ACC112 (cell line): Measurements from ENCODE around the gene COL24A1.

Experiments
- H2AFZ ChIP-seq: fragments of 200-600 bp; sonication (generic); one replicate; pipeline ENCODE4 v1.6.0; 2017; ENCODE audit warnings: antibody characterized with exemption, low read length; ENCODE audit not compliant: unreplicated experiment
- H3K27ac ChIP-seq: fragments of 200-600 bp; sonication (generic); 2 replicates; pipeline ENCODE4 v1.5.1; 2014; ENCODE audit warnings: low read depth, mild to moderate bottlenecking, antibody characterized with exemption, low read length, moderate library complexity
- H3K27me3 ChIP-seq: fragments of 200-600 bp; sonication (generic); 2 replicates; pipeline ENCODE4 v1.6.1; 2014; ENCODE audit warnings: mild to moderate bottlenecking, antibody characterized with exemption, low read length, moderate library complexity, mixed read lengths; ENCODE audit not compliant: insufficient read depth
- H3K36me3 ChIP-seq: fragments of 200-600 bp; sonication (generic); 2 replicates; pipeline ENCODE4 v1.6.1; 2016; ENCODE audit warnings: mild to moderate bottlenecking, antibody characterized with exemption, low read length, moderate library complexity, mixed read lengths; ENCODE audit not compliant: insufficient read depth
- H3K4me1 ChIP-seq: fragments of 200-600 bp; sonication (generic); one replicate; pipeline ENCODE4 v1.6.1; 2016; ENCODE audit warnings: low read length, mixed read lengths; ENCODE audit not compliant: insufficient read depth, unreplicated experiment, control insufficient read depth
- H3K4me3 ChIP-seq: fragments of 200-600 bp; sonication (generic); 2 replicates; pipeline ENCODE4 v1.5.1; 2014; ENCODE audit warnings: mild to moderate bottlenecking, low read depth, low read length
- H3K79me2 ChIP-seq: fragments of 200-600 bp; sonication (generic); one replicate; pipeline ENCODE4 v1.6.0; 2016; ENCODE audit warnings: low read length; ENCODE audit not compliant: control insufficient read depth, unreplicated experiment, insufficient read depth

The COL24A1 gene

GRCh38 chr1:86152887-86153286 lies 3.7 kb downstream of the COL24A1 start:
- no peak overlapping the region for H3K4me3 ChIP-seq

GRCh38 chr1:86151427-86151826 lies 5.1 kb downstream of the COL24A1 start:
- Histone ChIP-seq H3K27me3 (peaks cover 23% of the 10 kb centered on the region), H3K79me2 (no peaks in the 10 kb centered on the region), H3K4me3 (no peak overlapping the region), H2AFZ (no peak overlapping the region), H3K36me3 (no peaks in the 10 kb centered on the region), H3K4me1 (peaks cover 15% of the 10 kb centered on the region), H3K27ac (peak overlapping the region; percentile 46)

More at GRCh38 chr1:86152887-86153286, 3.7 kb downstream of the COL24A1 start:
- Histone ChIP-seq H3K27me3 (peaks cover 38% of the 10 kb centered on the region), H3K79me2 (no peaks in the 10 kb centered on the region), H3K27ac (no peak overlapping the region), H3K36me3 (no peaks in the 10 kb centered on the region), H3K4me1 (peaks cover 15% of the 10 kb centered on the region), H2AFZ (no peak overlapping the region)

GRCh38 chr1:86150553-86151055 lies 6.0 kb downstream of the COL24A1 start:
- Histone ChIP-seq H3K27ac (peak overlapping the region; percentile 46; the same call in 1 of the 2 replicates), H3K4me1 (peaks cover 15% of the 10 kb centered on the region), H3K4me3 (no peak overlapping the region), H2AFZ (peak overlapping the region; percentile 34), H3K36me3 (no peaks in the 10 kb centered on the region), H3K79me2 (no peaks in the 10 kb centered on the region), H3K27me3 (peaks cover 15% of the 10 kb centered on the region)

GRCh38 chr1:86149591-86149990 lies 7.0 kb downstream of the COL24A1 start:
- H3K27me3 ChIP-seq: peaks cover 5% of the 10 kb centered on the region; the same call in 1 of the 2 replicates

GRCh38 chr1:86147755-86148154 lies 8.8 kb downstream of the COL24A1 start:
- Histone ChIP-seq H3K27me3 (no peaks in the 10 kb centered on the region), H3K36me3 (no peaks in the 10 kb centered on the region), H3K4me1 (peaks cover 15% of the 10 kb centered on the region), H3K27ac (no peak overlapping the region), H2AFZ (no peak overlapping the region), H3K4me3 (no peak overlapping the region), H3K79me2 (no peaks in the 10 kb centered on the region)

More at GRCh38 chr1:86149591-86149990, 7.0 kb downstream of the COL24A1 start:
- no peak overlapping the region for H2AFZ ChIP-seq
- no peak overlapping the region for H3K4me3 ChIP-seq
- peaks cover 15% of the 10 kb centered on the region for H3K4me1 ChIP-seq
- no peak overlapping the region for H3K27ac ChIP-seq
- H3K36me3 ChIP-seq: no peaks in the 10 kb centered on the region
- H3K79me2 ChIP-seq: no peaks in the 10 kb centered on the region

GRCh38 chr1:86146566-86146965 lies 10.0 kb downstream of the COL24A1 start:
- Histone ChIP-seq H3K27me3 (no peaks in the 10 kb centered on the region), H3K36me3 (no peaks in the 10 kb centered on the region), H3K4me3 (no peak overlapping the region), H3K79me2 (no peaks in the 10 kb centered on the region), H3K4me1 (peaks cover 13% of the 10 kb centered on the region), H2AFZ (no peak overlapping the region), H3K27ac (no peak overlapping the region)

- Histone ChIP-seq H3K27ac (no peak overlapping the region), H3K36me3 (no peaks in the 10 kb centered on the region), H3K4me3 (no peak overlapping the region), H3K79me2 (no peaks in the 10 kb centered on the region), H2AFZ (no peak overlapping the region), H3K4me1 (peaks cover 4% of the 10 kb centered on the region), H3K27me3 (no peaks in the 10 kb centered on the region)
Measured at GRCh38 chr1:86140281-86140880, 16.2 kb downstream of the COL24A1 start.

- Histone ChIP-seq H2AFZ (no peak overlapping the region), H3K36me3 (no peaks in the 10 kb centered on the region), H3K4me1 (peaks cover 4% of the 10 kb centered on the region), H3K27me3 (no peaks in the 10 kb centered on the region), H3K4me3 (no peak overlapping the region), H3K27ac (no peak overlapping the region), H3K79me2 (no peaks in the 10 kb centered on the region)
Measured at GRCh38 chr1:86138746-86139145, 17.8 kb downstream of the COL24A1 start.

GRCh38 chr1:86137436-86137835 lies 19.1 kb downstream of the COL24A1 start:
- Histone ChIP-seq H2AFZ (no peak overlapping the region), H3K27me3 (no peaks in the 10 kb centered on the region), H3K27ac (peak overlapping the region; percentile 42)

GRCh38 chr1:86119214-86119764 lies 37.3 kb downstream of the COL24A1 start:
- no peak overlapping the region for H3K4me3 ChIP-seq
- no peak overlapping the region for H2AFZ ChIP-seq
- no peak overlapping the region for H3K27ac ChIP-seq
- H3K36me3 ChIP-seq: no peaks in the 10 kb centered on the region
- no peaks in the 10 kb centered on the region for H3K79me2 ChIP-seq
- no peaks in the 10 kb centered on the region for H3K4me1 ChIP-seq
- H3K27me3 ChIP-seq: no peaks in the 10 kb centered on the region

More at GRCh38 chr1:86137436-86137835, 19.1 kb downstream of the COL24A1 start:
- Histone ChIP-seq H3K4me1 (peaks cover 4% of the 10 kb centered on the region), H3K4me3 (no peak overlapping the region), H3K79me2 (no peaks in the 10 kb centered on the region), H3K36me3 (no peaks in the 10 kb centered on the region)

- H3K36me3 ChIP-seq: no peaks in the 10 kb centered on the region
- no peak overlapping the region for H2AFZ ChIP-seq
- no peak overlapping the region for H3K27ac ChIP-seq
- H3K27me3 ChIP-seq: no peaks in the 10 kb centered on the region
- H3K4me3 ChIP-seq: no peak overlapping the region
- no peaks in the 10 kb centered on the region for H3K4me1 ChIP-seq
- H3K79me2 ChIP-seq: no peaks in the 10 kb centered on the region
Measured at GRCh38 chr1:86114816-86115400, 41.7 kb downstream of the COL24A1 start.
